ENCODE results near the gene CNTNAP2.

CNTNAP2 gene

GRCh38 chr7:146255609-146256008 is 139.0 kb downstream of the CNTNAP2 start:
- H3K27me3 ChIP-seq (ENCODE audit: low read length): no peaks in the 10 kb centered on the region
- no peaks in the 10 kb centered on the region for H4K20me1 ChIP-seq (ENCODE audit: low read depth, low read length)
- no peaks in the 10 kb centered on the region for H3K36me3 ChIP-seq (ENCODE audit: low read length)
- H2AFZ ChIP-seq (ENCODE audit: low read depth, low read length, severe bottlenecking): no peak overlapping the region
- no peaks in the 10 kb centered on the region for H3K9me3 ChIP-seq (ENCODE audit: insufficient read depth, low read length)
- H3F3A ChIP-seq (ENCODE audit: insufficient read depth): no peaks in the 10 kb centered on the region
- no peak overlapping the region for H3K4me3 ChIP-seq (ENCODE audit: insufficient read depth, low read length, poor library complexity, severe bottlenecking)
- TF ChIP-seq CTCF (IDR thresholded peaks at IDR 0.05; ENCODE audit: insufficient read depth, low read length, poor library complexity, severe bottlenecking): no peak
- no peak for TF ChIP-seq EZH2phosphoT487 (conservative IDR thresholded peaks at IDR 0.05; ENCODE audit: low read length)
- no peak overlapping the region for H3K4me2 ChIP-seq (ENCODE audit: low read depth, low read length, poor library complexity, severe bottlenecking)
- H3K79me2 ChIP-seq (ENCODE audit: insufficient read depth, low read length): no peaks in the 10 kb centered on the region
- no peaks in the 10 kb centered on the region for H3K9me2 ChIP-seq (replicated peaks; ENCODE audit: insufficient read depth, low read length)
- H3K9ac ChIP-seq (ENCODE audit: low read length): no peak overlapping the region
- H3K27ac ChIP-seq (ENCODE audit: low read depth, low read length): no peak overlapping the region

- H2AFZ ChIP-seq (ENCODE audit: low read depth, low read length, severe bottlenecking): no peak overlapping the region
- H3K9me3 ChIP-seq (ENCODE audit: insufficient read depth, low read length): no peaks in the 10 kb centered on the region
- no peaks in the 10 kb centered on the region for H3F3A ChIP-seq (ENCODE audit: insufficient read depth)
- H3K4me2 ChIP-seq (ENCODE audit: low read depth, low read length, poor library complexity, severe bottlenecking): no peak overlapping the region
- no peak overlapping the region for H3K9ac ChIP-seq (ENCODE audit: low read length)
- TF ChIP-seq CTCF (IDR thresholded peaks at IDR 0.05; ENCODE audit: insufficient read depth, low read length, poor library complexity, severe bottlenecking) (no peak), EZH2phosphoT487 (conservative IDR thresholded peaks at IDR 0.05; ENCODE audit: low read length) (no peak)
- H3K4me3 ChIP-seq (ENCODE audit: insufficient read depth, low read length, poor library complexity, severe bottlenecking): no peak overlapping the region
- H3K9me2 ChIP-seq (replicated peaks; ENCODE audit: insufficient read depth, low read length): no peaks in the 10 kb centered on the region
- no peak overlapping the region for H3K27ac ChIP-seq (ENCODE audit: low read depth, low read length)
- no peaks in the 10 kb centered on the region for H3K27me3 ChIP-seq (ENCODE audit: low read length)
- no peaks in the 10 kb centered on the region for H3K79me2 ChIP-seq (ENCODE audit: insufficient read depth, low read length)
- no peaks in the 10 kb centered on the region for H4K20me1 ChIP-seq (ENCODE audit: low read depth, low read length)
- no peaks in the 10 kb centered on the region for H3K36me3 ChIP-seq (ENCODE audit: low read length)
Measured at GRCh38 chr7:146262527-146262926, 145.9 kb downstream of the CNTNAP2 start.

- no peaks in the 10 kb centered on the region for H3K9me3 ChIP-seq (ENCODE audit: insufficient read depth, low read length)
- no peak for TF ChIP-seq CTCF (IDR thresholded peaks at IDR 0.05; ENCODE audit: insufficient read depth, low read length, poor library complexity, severe bottlenecking)
- no peak for TF ChIP-seq EZH2phosphoT487 (conservative IDR thresholded peaks at IDR 0.05; ENCODE audit: low read length)
- H3K79me2 ChIP-seq (ENCODE audit: insufficient read depth, low read length): no peaks in the 10 kb centered on the region
Measured at GRCh38 chr7:146276888-146277287, 160.3 kb downstream of the CNTNAP2 start.

More at GRCh38 chr7:146276888-146277287, 160.3 kb downstream of the CNTNAP2 start:
- Histone ChIP-seq H2AFZ (ENCODE audit: low read depth, low read length, severe bottlenecking) (no peak overlapping the region), H3K36me3 (ENCODE audit: low read length) (no peaks in the 10 kb centered on the region), H3K9ac (ENCODE audit: low read length) (no peak overlapping the region), H3F3A (ENCODE audit: insufficient read depth) (no peaks in the 10 kb centered on the region), H3K27ac (ENCODE audit: low read depth, low read length) (no peak overlapping the region), H3K27me3 (ENCODE audit: low read length) (no peaks in the 10 kb centered on the region), H3K9me2 (replicated peaks; ENCODE audit: insufficient read depth, low read length) (no peaks in the 10 kb centered on the region), H3K4me2 (ENCODE audit: low read depth, low read length, poor library complexity, severe bottlenecking) (no peak overlapping the region), H4K20me1 (ENCODE audit: low read depth, low read length) (no peaks in the 10 kb centered on the region), H3K4me3 (ENCODE audit: insufficient read depth, low read length, poor library complexity, severe bottlenecking) (no peak overlapping the region)
